Activated T-helper 2 cell treated with anti-CD3 and anti-CD28 coated beads, Interferon-gamma antibody, Interleukin-2, Interleukin-4, amounts not matched to agents 10 μg/mL and 5 μg/mL and 100 μg/mL, durations not matched to agents 14 hours and 24 hours and 36 hours (primary cell): Measurements from ENCODE around the gene ERBB4. TPM values are rescaled to one million over a fixed set of nuclear protein-coding genes. Genes with fewer than 3 reads are reported as not detected.
"Not testable (repeated sequence)": the region's sequence is repeated elsewhere in the genome, so short reads cannot be mapped to it uniquely, and the experiment has no call there.

ENCODE experiments used
- DNase-seq: peaks from one replicate; pipeline ENCODE4 v3.0.0; 2021; ENCODE audit warnings: low spot score
- H3K27ac Mint-ChIP-seq: one replicate; pipeline ENCODE4 v1.8.0; 2021; ENCODE audit warnings: mixed read lengths
- H3K27me3 Mint-ChIP-seq: one replicate; pipeline ENCODE4 v1.8.0; 2021; ENCODE audit warnings: low read depth, mixed read lengths
- H3K36me3 Mint-ChIP-seq: one replicate; pipeline ENCODE4 v1.8.0; 2021; ENCODE audit warnings: low read depth, mixed read lengths
- H3K4me1 Mint-ChIP-seq: one replicate; pipeline ENCODE4 v1.8.0; 2021; ENCODE audit warnings: low read depth, mixed read lengths
- H3K4me3 Mint-ChIP-seq: one replicate; pipeline ENCODE4 v1.8.0; 2021; ENCODE audit warnings: low read depth, mild to moderate bottlenecking, moderate library complexity, mixed read lengths
- H3K9me3 Mint-ChIP-seq: one replicate; pipeline ENCODE4 v1.8.0; 2021; ENCODE audit warnings: mixed read lengths
- intact Hi-C: fragments of 100-400 bp; cut with micrococcal nuclease; formaldehyde crosslinking; loops from one replicate; pipeline ENCODE4 v1.15.1; 2023
- total RNA-seq: library from RNA; stranded (reverse); gene quantifications from 2 replicates; pipeline ENCODE4 v1.2.3, GENCODE V29; 2022

Gene ERBB4
- total RNA-seq, 1 donor from 2014 or later, result not detected

DNA sequence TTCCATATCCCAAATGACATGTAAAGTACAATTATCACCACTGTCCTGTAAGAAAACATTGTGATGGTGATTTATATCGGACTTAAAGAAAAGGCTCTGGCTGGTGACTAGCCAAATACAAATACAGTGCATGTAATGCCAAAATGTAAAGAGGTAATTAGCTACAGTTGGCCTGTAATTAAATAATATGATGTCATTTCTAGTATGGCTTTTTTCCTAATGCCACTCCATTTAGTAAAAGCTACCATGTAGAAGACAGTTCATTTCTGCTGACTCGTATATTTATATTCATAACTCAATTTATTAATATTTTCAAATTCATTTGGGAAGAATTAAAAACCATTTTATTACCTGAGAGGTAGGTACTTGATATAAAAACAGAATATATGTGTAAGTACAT, 815.7 kb downstream of the ERBB4 start:
- Mint-ChIP-seq H3K4me3 (no peak overlapping the region), H3K9me3 (no peaks in the 10 kb centered on the region), H3K36me3 (no peaks in the 10 kb centered on the region), H3K27me3 (no peaks in the 10 kb centered on the region), H3K4me1 (no peaks in the 10 kb centered on the region), H3K27ac (no peak overlapping the region)
- no peak for DNase-seq
- intact Hi-C loops, result no loop called here

DNA sequence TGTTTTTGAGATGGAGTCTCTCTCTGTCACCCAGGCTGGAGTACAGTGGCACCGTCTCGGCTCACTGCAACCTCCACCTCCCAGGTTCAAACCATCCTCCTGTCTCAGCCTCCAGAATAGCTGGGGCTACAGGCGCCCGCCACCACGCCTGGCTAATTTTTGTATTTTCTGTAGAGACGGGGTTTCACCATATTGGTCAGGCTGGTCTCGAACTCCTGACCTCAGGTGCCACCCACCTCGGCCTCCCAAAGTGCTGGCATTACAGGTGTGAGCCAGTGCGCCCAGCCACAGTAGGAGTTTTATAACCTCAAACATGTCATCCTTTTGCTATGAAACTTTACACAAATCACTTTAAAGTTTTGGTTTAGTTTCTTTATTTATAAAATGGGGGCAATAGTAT, 816.7 kb downstream of the ERBB4 start:
- intact Hi-C loops, H3K9me3 Mint-ChIP-seq, H3K4me1 Mint-ChIP-seq, H3K27me3 Mint-ChIP-seq, H3K27ac Mint-ChIP-seq, H3K36me3 Mint-ChIP-seq, H3K4me3 Mint-ChIP-seq, DNase-seq: not testable (repeated sequence)

DNA sequence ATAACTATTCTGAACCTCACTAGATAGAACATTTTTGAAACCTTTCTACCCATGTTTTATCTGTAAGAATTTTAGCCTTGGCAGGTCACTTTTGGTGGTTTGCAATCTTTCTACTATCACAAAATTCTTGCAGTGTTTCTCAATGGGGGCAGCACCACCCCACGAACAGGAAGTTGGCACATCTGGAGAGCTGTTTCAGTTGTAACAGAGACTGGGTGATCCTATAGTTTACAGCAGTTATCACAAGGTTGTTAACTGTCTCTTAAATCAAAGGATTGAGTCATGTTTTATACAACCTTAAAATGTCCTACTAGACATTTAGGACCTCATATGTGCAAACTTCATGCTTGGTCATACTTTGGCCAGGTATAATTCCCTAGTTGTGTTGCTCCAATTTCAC, 829.2 kb downstream of the ERBB4 start:
- Mint-ChIP-seq H3K9me3 (no peaks in the 10 kb centered on the region), H3K27ac (no peak overlapping the region), H3K4me1 (no peaks in the 10 kb centered on the region), H3K27me3 (no peaks in the 10 kb centered on the region), H3K4me3 (no peak overlapping the region), H3K36me3 (no peaks in the 10 kb centered on the region)
- intact Hi-C loops, result no loop called here
- no peak for DNase-seq

DNA sequence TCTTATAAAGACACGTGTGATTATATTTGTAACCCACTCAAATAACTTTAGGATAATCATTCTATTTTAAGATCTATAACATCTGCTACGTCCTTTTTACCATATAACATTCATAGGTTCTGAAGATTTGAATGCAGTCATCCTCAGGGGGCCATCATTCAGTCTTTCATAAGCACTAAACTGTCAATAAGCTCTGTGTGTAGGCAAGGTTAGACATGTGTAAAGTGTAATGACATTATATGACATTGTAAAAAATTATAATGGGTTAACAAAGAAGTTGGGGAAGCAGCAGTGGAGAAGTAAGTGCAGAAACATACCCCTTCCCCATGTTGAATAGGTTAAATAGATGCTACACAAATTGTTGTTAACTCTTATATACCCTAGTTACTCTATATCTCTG, 845.9 kb downstream of the ERBB4 start:
- Mint-ChIP-seq H3K36me3 (no peaks in the 10 kb centered on the region), H3K4me3 (no peak overlapping the region), H3K27me3 (no peaks in the 10 kb centered on the region), H3K4me1 (no peaks in the 10 kb centered on the region), H3K9me3 (peaks cover 2% of the 10 kb centered on the region), H3K27ac (no peak overlapping the region)
- no peak for DNase-seq
- intact Hi-C loops, result no loop called here

DNA sequence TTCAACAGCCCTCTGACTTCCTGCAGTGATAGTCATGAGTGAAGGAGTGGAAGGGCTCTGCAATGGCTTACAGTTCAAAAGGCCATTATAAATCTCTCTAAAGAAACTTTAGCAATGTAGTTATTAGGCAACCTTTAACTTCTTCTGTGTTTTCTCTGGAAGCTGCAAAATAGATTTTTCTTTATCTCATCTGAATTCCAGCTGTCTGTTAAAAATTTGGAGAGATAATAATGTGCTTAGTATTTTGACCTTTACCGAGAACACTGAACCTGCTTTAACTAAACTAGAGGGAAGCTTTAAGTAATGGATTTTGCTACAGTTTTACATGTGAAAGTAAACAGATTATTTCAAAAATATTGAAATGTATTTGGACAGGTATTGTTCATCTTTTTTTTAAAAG, 847.9 kb downstream of the ERBB4 start:
- Mint-ChIP-seq H3K4me3 (no peak overlapping the region), H3K27me3 (no peaks in the 10 kb centered on the region), H3K4me1 (no peaks in the 10 kb centered on the region), H3K36me3 (no peaks in the 10 kb centered on the region), H3K27ac (no peak overlapping the region), H3K9me3 (peaks cover 8% of the 10 kb centered on the region)
- intact Hi-C loops, result no loop called here
- DNase-seq, result no peak

DNA sequence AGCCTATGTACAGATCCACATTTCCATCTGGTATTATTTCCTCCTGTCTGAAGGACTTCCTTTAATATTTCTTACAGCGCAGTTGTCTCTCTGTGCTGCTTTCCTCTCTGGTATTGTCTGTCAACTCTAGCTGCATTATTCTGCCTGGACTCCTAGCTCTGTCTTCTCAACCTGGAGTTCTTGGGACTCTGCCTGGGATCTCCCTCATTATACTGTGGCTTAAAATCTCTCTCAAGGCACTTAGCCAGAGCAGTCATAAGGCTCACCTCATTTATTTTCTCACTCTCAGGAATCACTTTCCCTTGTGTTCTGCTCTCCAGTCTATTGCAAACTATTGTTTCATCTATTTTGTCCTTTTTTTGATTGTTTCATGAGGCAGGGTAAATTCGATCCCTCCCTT, 850.4 kb downstream of the ERBB4 start:
- DNase-seq, result no peak
- Mint-ChIP-seq H3K4me3 (no peak overlapping the region), H3K4me1 (no peaks in the 10 kb centered on the region), H3K36me3 (no peaks in the 10 kb centered on the region), H3K27me3 (no peaks in the 10 kb centered on the region), H3K27ac (no peak overlapping the region), H3K9me3 (peaks cover 24% of the 10 kb centered on the region)
- intact Hi-C loops, result no loop called here

DNA sequence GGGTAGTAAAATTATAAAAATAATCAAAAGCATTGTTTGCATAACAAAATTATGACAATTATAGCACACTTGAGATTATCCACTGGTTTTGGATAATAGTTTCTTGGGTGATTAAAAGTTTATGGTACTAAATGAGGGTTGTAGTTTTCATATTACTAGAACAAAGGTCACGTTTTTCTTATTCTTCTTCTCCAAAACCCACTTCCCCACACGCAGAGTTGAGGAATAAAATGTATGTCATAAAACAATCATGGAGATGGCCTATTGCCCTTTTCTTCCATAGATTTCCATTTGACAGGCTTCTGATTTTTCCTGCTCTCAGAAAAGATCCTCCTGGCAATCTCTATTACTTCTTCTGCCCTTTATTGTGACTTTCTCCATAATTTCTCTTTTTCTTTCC, 863.9 kb downstream of the ERBB4 start:
- H3K27me3 Mint-ChIP-seq, result no peaks in the 10 kb centered on the region
- no peak overlapping the region for H3K4me3 Mint-ChIP-seq
- intact Hi-C loops, result no loop called here
- no peaks in the 10 kb centered on the region for H3K9me3 Mint-ChIP-seq
- no peaks in the 10 kb centered on the region for H3K36me3 Mint-ChIP-seq
- H3K4me1 Mint-ChIP-seq, result no peaks in the 10 kb centered on the region
- DNase-seq, result no peak
- no peak overlapping the region for H3K27ac Mint-ChIP-seq

DNA sequence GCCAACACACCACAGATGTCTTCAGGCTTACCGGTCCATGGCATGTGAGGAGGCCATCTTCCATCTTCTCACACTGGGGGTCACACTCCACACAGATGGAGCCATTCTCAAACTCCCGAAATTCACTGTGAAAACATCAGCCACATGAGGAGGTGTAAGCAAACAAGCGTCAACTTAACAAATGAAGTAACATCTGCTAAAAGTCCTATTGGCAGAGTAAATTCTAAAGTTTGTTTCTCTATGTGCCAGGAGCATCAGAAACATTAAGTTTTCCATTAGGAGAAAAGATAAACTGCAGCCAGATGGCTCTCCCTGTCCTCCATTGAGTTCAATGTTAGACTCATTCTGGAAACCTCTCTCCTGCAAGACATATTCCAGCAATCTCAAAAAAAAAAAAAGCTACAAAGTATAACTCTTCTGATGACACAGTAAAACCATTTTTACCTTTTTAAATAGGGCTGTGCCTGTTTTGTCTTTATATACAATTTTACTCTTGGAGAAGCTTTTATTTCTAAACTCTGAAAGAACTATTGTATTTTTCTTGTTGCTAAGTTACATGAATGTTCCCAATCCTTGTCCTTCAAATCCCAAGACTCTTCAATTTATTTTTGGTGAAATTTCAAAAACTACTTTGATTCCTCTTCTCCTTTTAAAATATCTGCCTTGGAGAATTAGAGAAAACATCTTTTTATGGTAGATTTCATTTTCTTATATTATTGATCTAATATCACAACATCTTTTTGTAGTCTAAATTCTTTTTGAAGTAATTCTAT, 865.3 kb downstream of the ERBB4 start:
- Mint-ChIP-seq H3K27me3 (no peaks in the 10 kb centered on the region), H3K36me3 (no peaks in the 10 kb centered on the region), H3K9me3 (no peaks in the 10 kb centered on the region), H3K4me1 (no peaks in the 10 kb centered on the region), H3K27ac (no peak overlapping the region), H3K4me3 (no peak overlapping the region)
- intact Hi-C loops, result no loop called here
- no peak for DNase-seq

DNA sequence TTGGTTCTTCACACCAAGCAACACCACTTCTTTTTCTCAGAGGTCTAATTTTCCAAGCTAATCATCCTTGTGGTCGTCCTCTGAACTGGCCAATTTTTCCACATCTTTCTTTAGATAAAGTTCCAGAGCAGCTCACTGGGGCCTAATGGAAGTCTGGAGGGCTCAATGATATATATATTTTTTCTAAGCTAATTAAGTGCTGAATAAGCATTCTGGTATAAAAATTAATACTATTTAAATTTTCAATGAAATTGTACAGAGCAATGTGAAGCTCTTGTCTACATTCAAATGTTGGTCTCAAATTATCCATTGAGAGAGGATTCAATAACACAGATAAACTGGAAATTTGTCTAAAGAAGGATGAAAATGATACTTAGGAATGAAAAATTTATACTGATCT, 866.6 kb downstream of the ERBB4 start:
- H3K36me3 Mint-ChIP-seq, result no peaks in the 10 kb centered on the region
- no peaks in the 10 kb centered on the region for H3K4me1 Mint-ChIP-seq
- no peak overlapping the region for H3K4me3 Mint-ChIP-seq
- DNase-seq, result no peak
- no peak overlapping the region for H3K27ac Mint-ChIP-seq
- H3K27me3 Mint-ChIP-seq, result no peaks in the 10 kb centered on the region
- no peaks in the 10 kb centered on the region for H3K9me3 Mint-ChIP-seq
- intact Hi-C loops, result no loop called here

DNA sequence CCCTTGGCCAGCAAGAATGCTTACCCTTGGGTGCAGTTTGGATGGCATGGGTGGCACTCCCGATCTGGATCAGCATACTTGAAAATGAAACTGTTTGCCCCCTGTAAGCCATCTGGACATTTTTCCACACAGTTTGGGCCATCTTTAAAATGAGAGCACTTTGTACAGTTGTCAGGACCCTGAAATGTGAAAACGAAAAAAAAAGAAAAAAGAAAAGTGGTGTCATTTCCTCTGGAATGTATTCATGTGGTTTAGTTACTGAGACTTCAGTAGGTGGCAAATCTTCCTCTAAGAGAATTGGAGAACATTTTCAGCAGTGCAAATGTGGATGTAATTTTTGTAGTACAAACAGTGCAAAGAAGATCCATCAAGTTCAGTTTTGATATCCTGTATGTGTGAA, 873.3 kb downstream of the ERBB4 start:
- H3K4me3 Mint-ChIP-seq, result no peak overlapping the region
- no peak overlapping the region for H3K27ac Mint-ChIP-seq
- H3K36me3 Mint-ChIP-seq, result no peaks in the 10 kb centered on the region
- no peaks in the 10 kb centered on the region for H3K9me3 Mint-ChIP-seq
- no peaks in the 10 kb centered on the region for H3K27me3 Mint-ChIP-seq
- no peak for DNase-seq
- H3K4me1 Mint-ChIP-seq, result no peaks in the 10 kb centered on the region
- intact Hi-C loops, result no loop called here

DNA sequence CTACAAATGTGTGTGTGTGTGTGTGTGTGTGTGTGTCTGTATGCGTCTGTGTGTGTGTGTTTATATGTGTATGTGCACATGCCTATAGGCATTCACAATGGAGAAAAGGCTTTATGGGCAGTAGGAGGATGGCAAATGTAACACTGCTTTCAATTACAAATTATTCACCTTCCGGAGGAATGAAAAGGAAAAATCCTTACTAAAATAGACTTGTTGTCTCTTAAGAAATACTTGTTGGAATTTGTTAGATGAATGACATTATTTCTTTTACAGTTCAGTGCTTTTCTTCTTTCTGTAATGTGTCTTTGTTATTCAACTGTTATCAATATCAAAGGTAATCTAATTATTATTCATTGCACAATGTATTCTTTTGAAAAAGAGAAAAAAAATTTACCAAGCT, 874.3 kb downstream of the ERBB4 start:
- H3K9me3 Mint-ChIP-seq, result no peaks in the 10 kb centered on the region
- H3K4me3 Mint-ChIP-seq, result no peak overlapping the region
- DNase-seq, result no peak
- intact Hi-C loops, result no loop called here
- no peaks in the 10 kb centered on the region for H3K4me1 Mint-ChIP-seq
- no peaks in the 10 kb centered on the region for H3K36me3 Mint-ChIP-seq
- no peaks in the 10 kb centered on the region for H3K27me3 Mint-ChIP-seq
- H3K27ac Mint-ChIP-seq, result no peak overlapping the region

DNA sequence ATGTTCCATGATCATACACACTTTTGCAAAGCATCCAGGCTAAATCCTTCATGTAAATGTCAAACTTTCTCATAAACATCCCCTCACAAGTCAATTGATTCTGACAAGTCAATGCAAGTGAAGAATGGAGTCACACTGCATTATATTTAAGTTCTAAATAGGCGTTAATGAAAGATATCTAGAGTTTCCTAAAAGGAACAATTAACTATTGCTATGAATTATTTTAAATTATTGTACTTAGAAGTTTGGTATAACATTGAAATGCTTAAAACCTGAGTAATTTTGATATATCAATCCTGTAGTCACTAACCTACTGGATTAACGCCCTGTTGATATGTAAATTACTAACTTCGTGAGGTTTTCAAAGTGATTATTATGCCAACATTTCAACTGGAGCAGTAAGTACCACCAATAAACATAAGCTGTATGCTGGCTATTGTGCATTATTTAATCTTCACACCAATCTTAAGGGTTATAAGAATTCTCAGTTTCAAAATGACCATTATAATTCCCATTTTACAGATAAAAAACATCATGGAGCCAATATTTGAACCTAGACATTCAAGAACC, 884.3 kb downstream of the ERBB4 start:
- Mint-ChIP-seq H3K36me3 (no peaks in the 10 kb centered on the region), H3K27me3 (no peaks in the 10 kb centered on the region), H3K4me3 (no peak overlapping the region), H3K27ac (no peak overlapping the region), H3K9me3 (no peaks in the 10 kb centered on the region), H3K4me1 (no peaks in the 10 kb centered on the region)
- DNase-seq, result no peak
- intact Hi-C loops, result no loop called here

DNA sequence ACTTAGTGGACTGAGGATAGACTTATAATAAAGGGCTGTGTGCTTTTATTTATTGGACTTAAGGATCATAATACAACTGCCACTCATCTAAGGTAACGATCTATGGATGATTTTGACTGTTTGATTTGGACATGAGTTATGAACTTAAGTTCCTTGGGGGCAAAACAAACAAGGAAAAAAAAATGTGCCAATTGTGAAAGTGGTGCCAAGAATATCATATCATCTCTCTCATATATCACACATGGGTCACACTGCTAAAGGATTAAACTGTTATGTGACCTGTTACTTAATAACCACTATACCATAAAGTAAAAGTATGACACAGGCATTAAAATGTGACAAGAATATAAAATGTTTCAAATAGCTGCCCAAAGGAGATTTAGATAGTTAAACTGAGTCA, 886.3 kb downstream of the ERBB4 start:
- no peaks in the 10 kb centered on the region for H3K9me3 Mint-ChIP-seq
- H3K4me1 Mint-ChIP-seq, result no peaks in the 10 kb centered on the region
- H3K36me3 Mint-ChIP-seq, result no peaks in the 10 kb centered on the region
- no peaks in the 10 kb centered on the region for H3K27me3 Mint-ChIP-seq
- intact Hi-C loops, result no loop called here
- H3K4me3 Mint-ChIP-seq, result no peak overlapping the region
- no peak overlapping the region for H3K27ac Mint-ChIP-seq
- no peak for DNase-seq

DNA sequence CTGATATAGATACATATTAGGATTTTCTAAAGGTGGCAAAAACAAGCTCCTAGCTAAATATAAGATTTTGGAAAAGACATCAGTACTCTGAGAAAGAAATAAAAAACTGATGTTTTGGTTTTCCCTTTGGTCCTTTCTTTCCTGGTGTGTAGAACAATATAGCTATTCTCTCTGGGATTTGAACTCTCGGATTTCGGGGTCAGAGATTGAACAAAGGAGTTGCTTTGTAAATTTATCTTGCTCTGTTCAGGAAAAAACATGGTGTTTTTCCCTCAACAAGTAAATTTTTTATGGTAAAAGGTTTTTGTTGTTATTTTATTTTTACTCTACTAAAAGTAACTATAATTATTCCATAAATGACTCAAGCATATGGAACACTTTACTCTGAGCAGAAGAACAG, 889.3 kb downstream of the ERBB4 start:
- H3K27ac Mint-ChIP-seq, result no peak overlapping the region
- intact Hi-C loops, result no loop called here
- H3K27me3 Mint-ChIP-seq, result no peaks in the 10 kb centered on the region
- H3K9me3 Mint-ChIP-seq, result no peaks in the 10 kb centered on the region
- H3K4me3 Mint-ChIP-seq, result no peak overlapping the region
- no peaks in the 10 kb centered on the region for H3K36me3 Mint-ChIP-seq
- H3K4me1 Mint-ChIP-seq, result no peaks in the 10 kb centered on the region
- DNase-seq, result no peak
